Suppressor macrophage treated with lipopolysaccharide for 1 hour (primary cell): ENCODE data around the gene DNAJC13.

Source experiments
- DNase-seq, 3 donors: peaks; one replicate each; pipeline ENCODE4 v3.0.0-alpha.2; 2020 to 2022

Gene DNAJC13

DNA sequence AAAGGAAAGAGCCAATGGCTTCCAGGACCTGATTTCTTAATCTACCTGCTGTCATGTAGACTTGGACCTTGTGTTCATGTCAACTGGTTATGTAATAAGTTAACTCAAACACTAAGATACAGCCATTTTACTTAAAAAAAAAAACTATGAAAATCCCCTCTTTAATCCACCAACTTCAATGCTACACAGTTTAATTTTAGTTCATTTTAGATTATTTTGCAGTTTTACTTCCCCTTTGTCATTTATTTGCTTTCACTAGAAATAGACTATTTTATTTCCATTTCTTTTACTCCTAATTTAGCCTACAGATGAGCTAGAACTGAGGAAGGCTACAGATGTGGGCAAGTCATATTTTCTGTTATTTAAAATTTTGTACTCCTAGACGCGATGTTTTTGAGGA, 10.7 kb upstream of the DNAJC13 start:
- DNase-seq = no peak

DNA sequence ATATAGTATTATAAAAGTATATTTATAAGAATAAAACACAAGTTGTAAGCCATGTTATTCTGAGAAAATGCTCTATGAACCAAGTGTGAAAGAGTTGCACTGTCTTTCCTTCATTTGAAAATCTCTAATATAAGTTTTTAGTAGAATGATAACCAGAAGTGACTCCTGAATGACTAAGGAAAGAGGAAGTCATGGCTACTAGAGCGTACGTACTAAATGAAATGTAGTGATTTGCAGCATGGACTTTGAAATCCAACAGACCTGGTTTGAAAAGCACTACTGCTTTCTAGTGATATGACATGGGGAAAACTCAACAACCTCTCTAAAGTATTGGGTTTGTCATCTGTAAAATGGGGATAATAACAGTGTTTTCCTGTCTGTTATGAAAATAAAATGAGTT, 10.3 kb upstream of the DNAJC13 start:
- DNase-seq = peak; percentile 44 to 67 (median 67)

- no peak for DNase-seq
These were observed 2.5 kb upstream of the DNAJC13 start for GRCh38 chr3:132414841-132415240.

- DNase-seq = no peak
These were observed 1.1 kb upstream of the DNAJC13 start for GRCh38 chr3:132416161-132416560.

GRCh38 chr3:132417695-132418411, 551 bp downstream of the DNAJC13 start:
- DNase-seq = peak; percentile 62 to 81 (median 64)

GRCh38 chr3:132418916-132419315, 1.6 kb downstream of the DNAJC13 start:
- peak; percentile 37 to 83 (median 69) for DNase-seq

DNA sequence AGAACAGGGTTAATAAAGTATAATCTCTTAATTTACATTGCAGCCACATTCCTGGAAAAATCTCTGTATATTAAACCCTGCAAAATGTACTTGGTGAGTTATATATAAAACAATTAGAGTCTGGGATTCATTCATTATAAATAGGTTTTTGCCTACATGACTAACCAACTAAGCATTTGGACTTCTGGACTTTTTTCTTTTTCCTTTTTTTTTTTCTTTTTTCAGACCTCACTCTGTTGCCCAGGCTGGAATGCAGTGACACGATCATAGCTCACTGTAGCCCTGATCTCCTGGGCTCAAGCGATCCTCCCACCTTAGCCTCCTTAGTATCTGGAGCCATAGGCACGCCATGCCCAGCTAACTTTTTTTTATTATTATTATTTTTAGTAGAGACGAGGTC, 4.5 kb downstream of the DNAJC13 start:
- no peak for DNase-seq

- DNase-seq = no peak
These were observed 5.2 kb downstream of the DNAJC13 start for GRCh38 chr3:132422531-132422930.

GRCh38 chr3:132432639-132433038, 15.3 kb downstream of the DNAJC13 start:
- peak; percentile 60 to 80 (median 79) for DNase-seq

GRCh38 chr3:132433121-132433520, 15.8 kb downstream of the DNAJC13 start:
- DNase-seq = no peak

DNA sequence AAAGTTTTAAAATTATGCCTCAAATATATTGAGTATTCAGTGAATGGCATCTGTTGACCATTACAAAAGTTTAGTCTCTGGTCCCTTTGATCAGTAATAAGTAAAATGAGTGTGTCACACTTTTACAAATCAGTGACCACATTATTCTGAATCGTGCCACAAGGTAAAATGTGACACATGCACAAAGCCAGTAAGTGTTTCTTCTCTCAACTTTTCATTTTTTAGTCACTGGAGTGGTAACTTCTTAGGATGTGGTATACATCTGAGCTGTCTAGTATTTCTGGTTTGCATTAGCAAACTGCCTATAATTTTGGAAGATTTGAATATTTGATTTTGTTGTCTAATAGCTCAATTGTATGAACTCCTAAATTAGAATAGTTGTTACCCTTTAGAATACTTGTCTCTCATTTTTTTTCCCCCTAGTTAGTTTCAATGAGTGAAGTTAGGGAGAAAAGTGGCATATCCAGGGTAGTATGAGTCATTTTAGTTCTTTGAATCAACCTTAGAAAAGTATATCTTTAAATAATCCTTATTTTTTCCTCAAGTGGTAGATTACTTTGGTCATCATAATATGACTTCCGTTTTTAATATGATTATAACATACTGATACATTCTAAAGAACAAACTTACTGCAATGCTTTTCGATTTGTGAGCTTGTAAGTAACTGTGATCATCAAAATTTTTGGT, 18.1 kb downstream of the DNAJC13 start:
- no peak for DNase-seq

- peak; percentile 41 to 49 (median 43) for DNase-seq
These were observed 18.7 kb downstream of the DNAJC13 start for GRCh38 chr3:132435911-132436425.

- no peak for DNase-seq
These were observed 26.1 kb downstream of the DNAJC13 start for GRCh38 chr3:132443421-132443820.

GRCh38 chr3:132444383-132444782, 27.1 kb downstream of the DNAJC13 start:
- no peak for DNase-seq

- DNase-seq = peak; percentile 26 to 70 (median 62)
These were observed 28.5 kb downstream of the DNAJC13 start for GRCh38 chr3:132445817-132446216.

DNA sequence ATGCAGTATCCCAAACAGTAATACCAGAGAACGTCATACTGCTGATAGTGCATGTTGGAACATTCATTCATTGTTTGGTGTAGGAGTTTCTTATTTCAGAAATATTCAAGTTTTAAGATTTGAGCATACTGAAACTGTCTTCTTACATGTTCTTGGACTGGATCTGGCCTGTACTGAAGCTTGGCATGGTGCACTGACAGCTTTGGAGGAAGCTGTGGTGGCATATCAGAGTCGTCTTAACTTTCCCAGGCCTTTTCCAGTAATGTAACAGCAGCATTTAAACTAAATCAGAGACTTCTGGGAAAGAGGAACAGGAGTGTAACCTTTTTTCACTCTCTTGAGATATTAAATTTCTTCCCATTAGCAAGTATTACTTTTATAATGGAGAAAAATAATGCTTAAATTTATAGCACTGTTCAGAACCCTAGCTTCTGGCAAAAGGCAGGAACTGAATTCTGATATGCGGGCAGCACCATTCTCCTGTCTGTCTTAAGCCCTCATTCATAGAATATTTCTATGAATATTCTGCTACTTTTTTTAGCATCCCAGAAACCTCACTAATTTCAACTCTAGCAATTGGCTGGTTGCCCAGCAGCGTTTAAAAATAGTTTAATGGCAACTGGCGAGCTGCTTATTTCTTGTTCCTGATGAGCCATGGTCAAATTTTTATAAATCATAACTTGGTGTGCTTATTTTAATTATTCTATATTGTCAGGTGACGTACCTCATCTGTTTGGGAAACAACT, 31.1 kb downstream of the DNAJC13 start:
- peak in 2 of 3 donors; percentile 35 to 56 for DNase-seq

DNA sequence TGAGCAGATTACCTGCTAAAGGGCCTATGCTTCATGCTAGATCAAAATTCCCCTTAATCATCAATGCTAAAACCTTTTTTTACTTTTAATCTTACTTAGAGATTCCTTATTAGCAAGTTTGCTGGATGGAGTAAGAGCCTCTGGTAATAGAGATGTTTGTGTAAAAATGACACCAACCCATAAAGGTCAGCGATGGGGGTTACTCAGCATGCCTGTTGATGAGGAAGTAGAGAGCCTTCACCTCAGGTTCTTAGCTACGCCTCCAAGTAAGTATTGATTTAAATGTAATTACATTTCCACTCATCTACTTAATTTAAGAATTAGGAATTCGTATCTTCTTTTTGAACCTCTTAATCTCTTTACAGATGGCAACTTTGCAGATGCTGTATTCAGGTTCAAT, 38.8 kb downstream of the DNAJC13 start:
- DNase-seq = peak in 2 of 3 donors; percentile 18 to 52

- DNase-seq = peak in 2 of 3 donors; percentile 8 to 42
These were observed 39.3 kb downstream of the DNAJC13 start for GRCh38 chr3:132456571-132456970.

DNA sequence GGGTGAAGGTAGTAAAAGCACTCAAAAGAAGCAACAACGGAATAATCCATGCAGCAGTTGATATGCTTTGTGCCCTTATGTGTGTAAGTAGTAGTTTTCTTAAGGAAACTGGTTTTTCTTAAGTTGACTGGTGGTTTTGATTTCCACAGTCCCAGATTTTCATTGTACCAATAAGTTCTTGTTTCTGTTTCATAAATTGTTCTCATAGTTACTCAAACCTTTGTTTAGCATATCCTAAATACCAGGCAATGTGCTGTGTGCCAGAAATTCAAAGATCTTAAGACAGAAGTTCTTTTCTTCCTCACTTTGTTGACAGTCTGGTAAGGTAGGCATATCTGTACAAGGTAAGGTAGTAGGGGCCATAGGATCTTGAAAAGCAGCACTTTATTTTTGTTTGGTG, 40.0 kb downstream of the DNAJC13 start:
- DNase-seq = peak in 1 of 3 donors; percentile 29

DNA sequence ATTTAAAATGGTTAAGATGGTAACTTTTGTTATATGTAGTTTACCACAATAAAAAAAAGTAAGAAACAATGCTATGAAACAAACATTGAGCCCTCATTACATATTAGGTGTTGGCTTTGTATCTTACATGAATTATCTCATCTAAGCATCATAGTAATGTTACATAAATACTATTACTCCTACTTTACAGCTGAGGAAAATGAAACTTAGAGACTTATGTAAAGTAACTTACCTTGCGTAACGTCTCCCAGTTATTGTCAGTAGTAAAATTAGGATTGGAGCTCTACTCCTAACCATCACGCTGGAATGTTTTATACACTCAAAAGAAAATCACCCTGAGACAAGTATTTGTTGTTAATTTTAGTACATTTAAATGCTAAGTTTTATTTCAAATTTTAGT, 42.2 kb downstream of the DNAJC13 start:
- DNase-seq = peak in 1 of 3 donors; percentile 47

DNA sequence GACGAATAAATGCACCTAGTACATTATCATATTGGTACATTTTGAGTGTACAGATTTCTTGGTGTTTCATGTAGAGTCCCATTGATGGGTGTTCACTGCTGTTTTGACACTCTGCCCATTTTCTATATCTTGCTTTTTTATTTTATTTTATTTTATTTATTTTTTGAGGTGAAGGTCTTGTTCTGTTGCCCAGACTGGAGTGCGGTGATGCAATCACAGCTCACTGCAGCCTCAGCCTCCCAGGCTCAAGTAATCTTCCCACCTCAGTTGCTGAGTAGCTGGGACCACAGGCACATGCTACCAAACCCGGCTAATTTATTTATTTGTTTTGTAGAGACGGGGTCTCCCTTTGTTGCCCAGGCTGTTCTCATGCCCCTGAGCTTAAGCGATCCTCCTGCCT, 44.2 kb downstream of the DNAJC13 start:
- no peak for DNase-seq

DNA sequence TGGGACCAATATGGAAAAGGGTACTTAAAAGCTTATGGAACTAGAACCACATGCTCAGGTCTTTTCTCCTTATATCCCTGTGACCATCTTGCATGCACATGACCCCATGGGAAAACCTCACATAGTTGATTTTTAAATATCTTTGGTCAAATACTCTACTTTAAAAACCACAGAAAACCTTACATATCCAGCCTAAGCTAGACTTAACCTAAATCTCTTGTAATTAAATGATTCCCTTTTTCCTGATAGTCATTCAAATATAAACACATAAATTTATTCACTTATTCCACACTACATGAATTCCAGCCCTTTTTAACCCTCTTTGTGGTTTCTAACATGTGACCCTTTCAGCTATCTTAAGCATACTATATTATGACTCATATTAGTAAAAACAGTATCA, 46.8 kb downstream of the DNAJC13 start:
- no peak for DNase-seq

- no peak for DNase-seq
These were observed 52.0 kb downstream of the DNAJC13 start for GRCh38 chr3:132469326-132469725.
